NCI-H446 treated with DMSO at 0.1 percent for 48 hours (cell line): Measurements from ENCODE around the gene CRLF3.
A peak's percentile ranks its signal among the peaks of the same experiment; 100 is the strongest.
"Not testable (repeated sequence)": the region's sequence is repeated elsewhere in the genome, so short reads cannot be mapped to it uniquely, and the experiment has no call there.

Experiments used
- DNase-seq: peaks from one replicate; lab custom pipeline; 2025; lab: John Stamatoyannopoulos, UW

The CRLF3 gene, protein sequence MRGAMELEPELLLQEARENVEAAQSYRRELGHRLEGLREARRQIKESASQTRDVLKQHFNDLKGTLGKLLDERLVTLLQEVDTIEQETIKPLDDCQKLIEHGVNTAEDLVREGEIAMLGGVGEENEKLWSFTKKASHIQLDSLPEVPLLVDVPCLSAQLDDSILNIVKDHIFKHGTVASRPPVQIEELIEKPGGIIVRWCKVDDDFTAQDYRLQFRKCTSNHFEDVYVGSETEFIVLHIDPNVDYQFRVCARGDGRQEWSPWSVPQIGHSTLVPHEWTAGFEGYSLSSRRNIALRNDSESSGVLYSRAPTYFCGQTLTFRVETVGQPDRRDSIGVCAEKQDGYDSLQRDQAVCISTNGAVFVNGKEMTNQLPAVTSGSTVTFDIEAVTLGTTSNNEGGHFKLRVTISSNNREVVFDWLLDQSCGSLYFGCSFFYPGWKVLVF

DNA sequence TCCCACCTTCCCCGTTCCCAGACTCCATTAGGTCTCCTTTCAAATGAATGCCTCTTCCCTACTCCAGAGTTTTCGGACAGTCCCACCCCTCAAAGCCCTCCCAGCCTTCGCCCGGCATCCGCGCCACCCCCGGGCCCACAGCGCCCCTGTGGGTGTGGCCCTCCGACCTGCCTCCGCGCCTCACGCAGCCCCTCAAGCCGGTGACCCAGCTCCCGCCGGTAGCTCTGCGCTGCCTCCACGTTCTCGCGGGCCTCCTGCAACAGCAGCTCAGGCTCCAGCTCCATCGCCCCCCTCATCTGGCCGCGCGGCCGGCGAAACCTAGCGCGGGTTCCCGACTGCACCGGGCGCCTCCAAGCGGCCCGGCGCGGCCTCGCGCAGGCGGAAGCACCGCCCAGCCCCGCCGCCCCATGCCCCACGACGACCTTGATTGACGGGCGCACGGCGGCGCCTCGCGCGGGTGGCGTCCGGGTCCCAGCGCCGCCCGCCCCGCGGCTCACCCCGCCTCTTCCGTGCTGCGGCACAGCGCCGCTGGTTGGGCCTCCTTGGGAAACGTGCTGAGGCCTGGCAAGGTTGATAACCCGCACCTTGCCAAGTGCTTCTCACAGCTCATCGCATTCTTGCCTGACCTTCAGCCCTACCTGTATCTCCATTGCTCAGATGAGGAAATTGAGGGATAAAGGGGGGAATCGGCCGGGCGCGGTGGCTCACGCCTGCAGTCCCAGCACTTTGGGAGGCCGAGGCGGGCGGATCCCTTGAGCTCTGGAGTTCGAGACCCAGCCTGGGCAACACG, at the start of gene CRLF3:
CRLF3 (minus strand) TSS at position 337 of the 790 bp plus-strand sequence; CDS start at position 296, 41 bp downstream.
- peak; percentile 79 for DNase-seq

DNA sequence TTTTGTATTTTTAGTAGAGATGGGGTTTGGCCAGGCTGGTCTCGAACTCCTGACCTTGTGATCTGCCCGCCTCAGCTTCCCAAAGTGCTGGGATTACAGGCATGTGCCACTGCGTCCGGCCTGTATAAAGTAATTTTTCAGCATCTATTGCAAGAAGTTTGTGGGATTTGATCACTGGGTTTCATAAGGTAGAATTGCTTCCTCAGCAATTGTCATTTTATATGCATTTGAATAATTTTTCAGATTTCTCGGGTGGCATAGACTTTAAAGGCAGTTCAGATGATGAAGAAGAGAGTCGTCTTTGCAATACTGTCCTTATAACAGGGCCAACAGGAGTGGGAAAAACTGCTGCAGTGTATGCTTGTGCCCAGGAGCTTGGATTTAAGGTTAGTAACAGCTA, 44.5 kb upstream of the CRLF3 start:
- no peak for DNase-seq

DNA sequence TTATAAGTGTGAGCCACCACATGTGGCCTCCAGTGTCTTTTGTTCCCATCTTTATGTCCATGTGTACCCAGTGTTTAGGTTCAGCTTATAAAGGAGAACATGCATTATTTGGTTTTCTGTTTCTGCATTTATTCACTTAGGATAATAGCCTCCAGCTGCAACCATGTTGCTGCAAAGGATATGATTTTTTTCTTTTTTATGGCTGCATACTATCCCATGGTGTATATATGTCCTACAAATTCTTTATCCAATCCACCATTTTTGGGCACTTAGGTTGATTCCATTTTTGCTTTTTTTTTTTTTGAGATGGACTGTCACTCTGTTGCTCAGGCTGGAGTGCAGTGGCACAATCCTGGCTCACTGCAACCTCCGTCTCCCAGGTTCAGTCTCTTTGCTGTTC, 40.1 kb upstream of the CRLF3 start:
- no peak for DNase-seq

DNA sequence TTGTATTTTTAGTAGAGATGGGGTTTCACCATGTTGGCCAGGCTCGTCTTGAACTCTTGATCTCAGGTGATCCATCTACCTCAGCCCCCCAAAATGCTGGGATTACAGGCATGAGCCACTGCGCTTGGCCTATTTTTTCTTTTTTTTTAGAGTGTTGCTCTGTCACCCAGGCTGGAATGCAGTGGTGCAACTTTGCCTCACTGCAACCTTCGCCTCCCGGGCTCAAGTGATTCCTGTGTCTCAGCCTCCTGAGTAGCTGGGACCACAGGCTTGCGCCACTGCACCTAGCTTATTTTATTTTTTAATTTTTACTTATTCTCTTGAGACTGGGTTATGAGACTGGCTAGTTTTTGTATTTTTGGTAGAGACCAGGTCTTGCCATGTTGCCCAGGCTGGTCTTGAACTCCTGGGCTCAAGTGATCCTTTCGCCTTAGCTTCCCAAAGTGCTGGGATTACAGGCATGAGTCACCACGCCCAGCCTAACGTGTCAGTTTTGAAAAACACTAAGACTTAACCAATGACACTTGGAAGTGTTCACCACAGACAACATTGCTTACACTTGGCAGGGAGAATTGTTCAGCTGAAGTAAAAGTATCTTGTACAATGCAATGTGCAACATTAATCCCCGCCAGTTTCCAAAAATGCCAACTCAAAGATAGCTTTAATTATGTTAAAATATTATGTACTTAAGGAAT, 34.2 kb upstream of the CRLF3 start:
- no peak for DNase-seq

DNA sequence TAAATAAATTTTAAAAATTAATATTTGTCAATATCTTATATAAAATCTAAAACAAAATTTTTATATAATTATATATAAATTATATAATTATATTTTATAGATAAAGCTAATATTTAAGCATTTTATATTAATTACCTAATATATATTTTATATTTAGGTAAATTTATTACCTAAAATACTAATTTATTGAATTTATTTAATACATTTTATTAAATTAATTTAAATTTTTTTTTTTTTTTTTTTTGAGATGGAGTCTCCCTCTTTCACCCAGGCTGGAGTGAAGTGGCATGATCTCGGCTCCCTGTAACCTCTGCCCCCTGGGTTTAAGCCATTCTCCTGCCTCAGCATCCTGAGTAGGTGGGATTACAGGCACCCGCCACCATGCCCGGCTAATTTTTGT, 29.7 kb upstream of the CRLF3 start:
- no peak for DNase-seq

DNA sequence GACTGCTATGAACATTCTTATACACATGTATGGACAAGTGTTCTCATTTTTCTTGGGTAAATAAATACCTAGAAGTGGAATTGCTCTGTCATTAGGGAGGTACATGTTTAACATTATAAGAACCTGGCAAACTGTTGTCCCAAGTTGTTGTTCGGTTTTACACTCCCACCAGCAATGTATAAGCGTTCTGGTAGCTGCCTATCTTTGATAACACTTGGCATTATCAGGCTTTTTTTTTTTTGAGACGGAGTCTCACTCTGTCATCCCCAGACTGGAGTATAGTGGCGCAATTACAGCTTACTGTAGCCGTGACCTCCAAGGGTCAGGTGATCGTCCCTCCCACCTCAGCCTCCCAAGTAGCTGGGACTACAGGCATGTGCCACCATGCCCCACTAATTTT, 23.5 kb upstream of the CRLF3 start:
- DNase-seq, result no peak

DNA sequence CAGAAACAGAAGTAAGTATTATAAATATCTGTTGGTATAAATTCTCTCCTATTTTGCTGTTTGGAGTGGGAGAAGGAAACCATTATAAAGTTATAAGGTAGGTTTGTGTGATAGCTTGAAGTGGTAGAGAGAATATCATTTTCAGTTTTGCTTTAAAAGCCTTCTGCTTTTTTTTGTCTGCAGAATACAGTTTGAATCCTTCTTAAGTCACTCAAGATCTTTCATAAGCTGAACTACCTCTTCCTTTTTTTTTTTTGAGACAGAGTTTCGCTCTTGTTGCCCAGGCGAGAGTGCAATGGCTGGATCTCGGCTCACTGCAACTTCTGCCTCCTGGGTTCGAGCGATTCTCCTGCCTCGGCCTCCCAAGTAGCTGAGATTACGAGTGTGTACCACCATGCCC, 16.3 kb upstream of the CRLF3 start:
- no peak for DNase-seq

DNA sequence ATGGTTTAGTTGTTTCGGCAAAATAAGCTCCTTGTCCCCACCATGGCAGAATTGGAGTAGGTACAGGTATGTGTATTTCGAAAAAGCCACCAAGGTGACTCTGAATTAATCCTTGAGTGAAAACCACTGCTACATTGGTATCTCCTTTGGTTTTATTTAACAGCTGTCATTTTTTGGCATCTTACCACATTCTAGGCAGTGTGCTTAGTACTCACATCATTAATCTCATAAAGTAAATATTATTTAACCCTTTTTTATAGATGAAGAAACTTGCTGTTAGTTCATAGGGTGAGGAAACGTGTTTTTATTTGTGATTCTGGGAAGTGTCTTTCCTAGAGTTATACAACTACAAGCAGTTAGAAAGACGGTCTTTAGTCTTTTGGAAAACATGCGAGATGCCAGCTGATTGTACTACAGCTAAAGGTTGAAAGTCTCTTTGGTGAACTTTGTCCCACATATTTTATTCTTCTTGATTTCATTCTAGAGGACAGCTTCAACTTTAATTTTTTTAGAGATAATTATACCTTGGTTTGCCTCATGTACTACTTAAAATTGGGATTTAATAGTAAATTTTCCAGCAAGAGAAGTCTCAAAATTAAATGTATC, 13.8 kb upstream of the CRLF3 start:
- DNase-seq, result no peak

DNA sequence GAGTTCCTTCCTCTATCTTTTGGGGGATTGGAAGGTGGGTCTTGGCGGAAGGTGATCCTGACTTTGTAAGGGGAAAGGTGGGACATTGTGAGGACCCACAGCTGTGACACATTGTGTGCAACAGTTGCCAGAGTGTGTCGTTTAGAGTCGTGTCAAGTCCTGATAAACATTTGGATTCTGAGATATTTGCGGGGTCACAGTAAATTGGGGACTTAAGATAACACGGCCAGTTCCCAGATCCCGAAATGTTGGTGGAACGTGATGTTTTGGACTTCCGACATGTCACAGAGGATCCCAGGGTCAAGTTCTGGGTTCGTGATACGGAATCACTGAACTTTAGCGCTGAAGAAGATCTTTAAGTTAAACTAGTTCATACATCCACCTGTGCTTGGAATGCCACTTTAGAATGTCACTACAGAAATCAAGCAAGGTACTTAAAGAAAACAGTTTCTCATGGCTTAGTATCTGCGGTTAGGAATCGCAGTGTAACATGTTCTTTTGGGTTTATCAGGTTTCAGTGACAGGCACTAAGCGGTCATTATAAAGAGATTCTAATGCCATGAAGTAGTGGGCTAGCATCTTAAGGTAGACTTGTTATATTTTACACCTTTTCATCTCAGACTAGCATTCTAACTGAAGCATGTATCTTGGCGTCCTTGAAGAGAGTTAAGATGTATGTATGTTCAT, 8.1 kb upstream of the CRLF3 start:
- no peak for DNase-seq

DNA sequence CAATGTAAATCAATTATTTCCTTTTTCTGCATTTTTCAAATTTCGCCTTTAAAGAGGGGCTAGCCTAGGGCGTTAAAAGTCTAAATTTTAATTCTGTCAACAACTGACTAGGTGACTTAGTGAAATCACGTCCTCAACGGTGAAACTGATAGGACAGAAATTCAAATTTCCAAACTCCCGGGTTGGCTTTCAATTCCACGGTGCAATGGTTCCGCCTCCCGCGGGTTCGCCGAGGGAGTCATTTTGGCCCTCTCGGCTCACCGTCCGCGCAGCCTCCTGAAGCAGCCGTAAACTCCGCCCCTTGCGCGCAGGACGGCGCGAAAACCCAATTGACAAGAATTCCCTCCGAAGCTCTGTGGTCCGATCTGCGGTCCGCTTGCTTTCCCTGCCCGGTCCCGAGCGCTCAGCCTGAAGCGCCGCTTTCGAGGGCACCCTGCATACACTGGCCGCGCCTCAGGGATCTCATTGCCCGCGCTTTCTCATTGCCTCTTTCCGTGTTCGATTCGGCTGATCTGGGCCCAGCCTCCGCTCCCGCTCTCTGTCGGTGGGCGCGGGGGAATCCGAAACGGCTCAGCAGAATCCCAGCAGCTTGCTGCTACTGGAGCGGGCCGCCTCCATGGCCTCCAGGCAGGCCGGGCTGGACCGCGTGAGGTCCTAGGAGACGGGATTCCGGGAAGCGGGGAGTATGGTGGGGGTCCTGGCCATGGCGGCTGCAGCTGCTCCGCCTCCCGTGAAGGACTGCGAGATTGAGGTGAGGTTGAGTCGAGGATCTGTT, 7.4 kb upstream of the CRLF3 start, which contains the start of gene ATAD5:
ATAD5 (plus strand) TSS at position 304 of the 775 bp plus-strand sequence; CDS start at position 686, 382 bp downstream.
- peak; percentile 73 for DNase-seq

DNA sequence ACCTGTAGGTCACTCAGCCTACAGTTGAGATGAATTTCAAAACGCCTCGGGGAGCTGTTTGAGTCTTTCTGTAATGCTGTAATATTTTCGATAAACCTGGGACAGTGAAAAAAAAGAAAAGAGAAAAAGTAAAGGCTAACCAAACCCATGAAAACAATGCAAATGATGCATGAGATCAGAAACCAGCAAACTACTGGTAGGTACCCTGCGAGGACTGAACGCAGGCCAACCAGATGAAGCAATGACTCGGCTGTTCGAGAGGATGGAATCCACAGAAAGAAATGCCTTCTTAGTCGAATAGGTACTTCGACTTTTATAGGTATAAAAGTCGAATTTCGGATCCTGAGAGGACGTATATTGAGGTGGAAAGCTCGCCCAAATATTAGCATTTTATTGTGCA, 6.8 kb upstream of the CRLF3 start:
- no peak for DNase-seq

DNA sequence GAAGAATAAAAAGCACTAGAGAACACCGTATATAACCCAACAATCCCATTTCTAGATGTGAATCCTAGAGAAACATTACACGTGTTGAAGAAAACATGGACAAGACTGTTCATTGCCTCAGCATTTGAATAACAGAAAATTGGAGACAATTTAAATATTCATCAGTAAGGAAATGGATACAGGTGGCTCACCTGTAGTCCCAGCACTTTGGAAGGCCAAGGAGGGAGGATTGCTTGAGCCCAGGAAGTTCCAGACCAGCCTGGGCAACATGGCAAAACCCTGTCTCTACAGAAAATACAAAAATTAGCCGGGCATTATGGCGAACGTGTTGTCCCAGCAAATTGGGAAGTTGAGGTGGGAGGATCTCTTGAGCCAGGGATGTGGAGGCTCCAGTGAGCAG, 4.5 kb upstream of the CRLF3 start:
- no peak for DNase-seq

DNA sequence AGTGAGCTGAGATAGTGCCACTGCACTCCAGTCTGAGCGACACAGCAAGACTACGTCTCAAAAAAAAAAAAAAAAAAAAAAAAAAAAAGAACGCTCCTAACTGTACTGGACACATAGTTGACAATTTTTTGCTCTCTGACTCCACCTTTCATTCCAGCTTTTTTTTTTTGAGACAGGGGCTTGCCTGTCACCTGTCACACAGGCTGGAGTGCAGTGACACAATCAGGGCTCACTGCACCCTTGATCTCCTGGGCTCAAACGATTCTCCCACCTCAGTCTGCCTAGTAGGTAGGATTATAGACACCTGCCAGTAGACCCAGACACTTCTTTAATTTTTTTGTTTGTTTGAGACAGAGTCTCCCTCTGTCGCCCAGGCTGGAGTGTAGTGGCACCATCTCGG, 2.6 kb upstream of the CRLF3 start:
- DNase-seq, result no peak

DNA sequence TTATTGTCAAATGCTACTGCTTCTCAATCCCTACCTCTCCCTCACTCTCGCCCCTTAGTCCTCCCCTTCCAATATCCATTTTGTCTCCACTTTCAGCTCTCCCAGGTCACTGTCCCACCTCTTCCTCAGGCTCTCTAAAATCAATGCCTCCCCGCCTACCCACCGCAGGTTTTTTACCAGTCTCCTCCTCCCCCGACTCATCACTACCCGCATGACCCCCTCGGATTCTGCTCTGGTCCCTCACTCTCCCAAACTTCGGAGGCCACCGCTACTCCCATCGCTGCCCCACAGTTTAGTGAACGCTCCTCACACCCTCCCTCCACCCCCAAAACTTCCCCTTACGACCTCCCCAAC, 513 bp downstream of the CRLF3 start:
- no peak for DNase-seq

DNA sequence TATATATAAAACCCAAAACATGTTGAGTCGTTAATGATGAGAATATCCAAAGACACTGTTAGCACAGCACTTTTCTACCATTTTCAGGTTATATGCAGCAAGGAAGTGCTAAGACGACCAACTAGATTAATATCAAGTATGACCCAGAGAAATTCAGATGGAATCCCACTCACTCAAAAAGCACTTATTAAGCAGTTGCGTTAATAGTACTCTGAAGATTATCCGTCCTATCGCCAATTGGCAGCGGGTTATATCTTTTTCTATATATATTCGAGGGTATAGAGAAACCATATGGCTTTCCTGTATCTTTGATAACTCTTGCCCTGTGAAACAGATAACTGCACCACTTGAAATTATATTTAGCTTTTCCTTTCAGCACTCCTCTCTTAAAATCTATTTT, 1.1 kb downstream of the CRLF3 start:
- DNase-seq, result no peak

DNA sequence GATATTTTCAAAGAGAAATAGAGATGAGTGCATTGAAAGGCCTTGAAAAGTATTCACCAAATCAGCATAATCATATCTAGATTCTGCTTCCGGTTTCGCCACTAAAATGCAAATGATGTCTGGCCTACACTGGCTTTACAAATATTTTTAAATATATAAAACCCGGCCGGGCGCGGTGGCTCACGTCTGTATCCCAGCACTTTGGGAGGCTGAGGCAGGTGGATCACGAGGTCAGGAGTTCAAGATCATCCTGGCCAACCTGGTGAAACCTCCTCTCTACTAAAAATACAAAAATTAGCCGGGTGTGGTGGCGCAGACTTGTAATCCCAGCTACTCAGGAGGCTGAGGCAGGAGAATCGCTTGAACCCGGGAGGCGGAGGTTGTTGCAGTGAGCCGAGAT, 1.6 kb downstream of the CRLF3 start:
- not testable (repeated sequence) for DNase-seq

DNA sequence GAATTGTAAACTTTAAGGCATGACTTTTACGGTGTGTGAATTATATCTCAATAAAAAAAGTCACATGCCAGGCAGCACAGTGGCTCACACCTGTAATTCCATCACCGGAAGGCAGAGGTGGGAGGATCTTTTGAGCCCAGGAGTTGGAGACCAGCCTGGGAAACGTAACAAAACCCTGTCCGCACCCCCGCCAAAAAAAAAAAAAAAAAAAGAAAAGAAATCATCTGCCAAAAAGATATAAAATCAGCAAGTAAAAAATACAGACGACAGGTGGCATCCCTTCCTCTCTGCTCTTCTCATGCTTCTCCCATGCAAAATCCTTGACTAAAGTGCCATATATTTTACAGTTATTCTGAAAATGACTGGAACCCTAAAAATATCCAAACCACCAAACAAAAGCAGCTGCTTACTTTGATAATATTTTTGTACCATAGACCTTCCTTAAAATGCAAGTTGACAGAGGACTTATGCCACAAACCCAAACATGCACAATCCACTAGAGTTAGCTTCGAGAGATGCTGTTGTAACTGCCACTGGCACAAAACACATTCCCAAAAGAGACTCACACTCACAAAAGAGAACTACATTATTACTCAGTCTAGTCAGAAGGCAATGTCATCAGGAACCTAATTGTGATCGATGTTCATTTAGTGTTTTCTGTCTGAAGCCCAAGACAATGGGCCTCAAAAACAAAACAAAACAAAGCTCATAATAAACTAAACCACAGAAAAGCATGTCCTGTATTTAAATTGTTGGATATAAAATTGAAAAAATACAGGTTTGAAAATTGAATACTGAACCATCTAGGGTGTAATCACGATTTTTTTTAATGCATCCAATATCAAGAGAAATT, 2.4 kb downstream of the CRLF3 start:
- DNase-seq, result no peak

DNA sequence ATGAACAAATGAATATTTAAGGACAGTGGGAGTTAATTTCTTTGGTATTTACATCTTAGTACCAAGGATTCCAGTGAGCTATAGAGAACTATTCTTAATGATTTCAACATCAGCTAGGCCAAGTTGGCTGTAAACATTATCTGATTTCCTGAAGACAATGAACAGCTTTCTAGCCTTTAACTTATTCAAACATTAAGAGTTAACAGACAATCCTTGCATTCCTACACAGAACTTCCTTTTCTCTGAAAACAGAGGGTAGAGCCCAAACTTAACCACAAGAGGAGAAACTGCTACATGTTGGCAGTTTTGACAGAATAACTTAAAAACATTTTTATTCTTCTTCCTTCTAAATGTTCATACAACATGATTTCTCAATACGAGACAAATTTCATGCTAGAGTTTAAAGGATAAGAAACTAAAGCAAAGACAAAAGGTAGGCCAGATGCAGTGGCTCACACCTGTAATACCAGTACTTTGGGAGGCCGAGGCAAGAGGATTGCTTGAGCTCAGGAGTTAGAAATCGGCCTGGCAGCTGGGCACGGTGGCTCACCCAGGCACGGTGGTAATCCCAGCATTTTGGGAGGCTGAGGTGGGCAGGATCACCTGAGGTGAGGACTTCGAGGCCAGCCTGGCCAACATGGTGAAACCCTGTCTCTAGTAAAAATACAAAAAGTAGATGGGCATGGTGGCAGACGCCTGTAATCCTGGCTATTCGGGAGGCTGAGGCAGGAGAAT, 4.4 kb downstream of the CRLF3 start:
- DNase-seq, result no peak

DNA sequence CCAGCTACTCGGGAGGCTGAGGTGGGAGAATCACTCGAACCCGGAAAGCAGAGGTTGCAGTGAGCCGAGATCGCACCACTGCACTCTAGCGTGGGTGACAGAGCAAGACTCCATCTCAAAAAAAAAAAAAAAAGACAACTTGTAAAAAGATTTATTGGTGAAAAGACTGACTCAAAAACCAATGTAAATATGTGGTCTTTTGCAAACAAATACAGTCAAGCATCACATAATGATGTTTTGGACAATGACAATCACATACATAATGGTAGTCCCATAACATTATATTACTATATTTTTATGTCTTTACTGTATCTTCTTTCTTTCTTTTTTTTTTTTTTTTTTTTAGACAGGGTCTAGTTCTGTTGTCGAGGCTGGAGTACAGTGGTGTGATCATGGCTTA, 8.3 kb downstream of the CRLF3 start:
- DNase-seq, result no peak
